Activated CD4-positive, alpha-beta T cell treated with anti-CD3 and anti-CD28 coated beads, Interleukin-2, amount 50 U/mL, for 16 hours (primary cell): ENCODE results near the gene PXN.

ENCODE experiments used
- DNase-seq: peaks from one replicate; pipeline ENCODE4 v3.0.0-alpha.2; 2020

The PXN gene

GRCh38 chr12:120265473-120266179 lies at the start of gene PXN:
PXN (minus strand) TSS chr12:120265730; CDS start chr12:120265629, 101 bp downstream.
- peak; percentile 90 for DNase-seq

DNA sequence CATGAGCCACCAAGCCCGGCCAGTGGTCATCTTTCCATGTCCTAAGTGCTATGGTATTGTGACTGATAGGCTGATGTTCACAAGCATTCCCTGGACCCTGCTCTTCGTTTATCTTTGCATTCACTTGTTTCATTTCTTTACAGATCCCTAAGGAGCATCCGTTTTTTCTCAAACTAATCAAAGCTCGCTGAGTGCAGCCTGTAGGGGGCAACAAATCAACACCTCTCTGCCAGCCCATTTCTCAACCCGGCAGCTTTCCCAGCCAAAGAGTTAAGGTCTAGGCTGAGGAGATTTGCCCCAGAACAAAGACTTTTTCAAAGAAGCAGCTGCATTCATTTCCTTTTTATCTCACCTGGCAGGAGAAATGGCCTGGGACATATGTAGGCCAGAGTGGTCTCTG lies 48.7 kb upstream of the PXN start:
- DNase-seq, result no peak

- DNase-seq, result peak; percentile 93
Observed at GRCh38 chr12:120301962-120302815, 36.7 kb upstream of the PXN start, which contains the start of gene SIRT4. SIRT4 (plus strand) TSS chr12:120302321; CDS start chr12:120303562, 1,241 bp downstream.

GRCh38 chr12:120292661-120293531 lies 27.4 kb upstream of the PXN start, which contains the start of gene RNU4-1:
RNU4-1 (minus strand) TSS chr12:120293237.
- peak; percentile 96 for DNase-seq

DNA sequence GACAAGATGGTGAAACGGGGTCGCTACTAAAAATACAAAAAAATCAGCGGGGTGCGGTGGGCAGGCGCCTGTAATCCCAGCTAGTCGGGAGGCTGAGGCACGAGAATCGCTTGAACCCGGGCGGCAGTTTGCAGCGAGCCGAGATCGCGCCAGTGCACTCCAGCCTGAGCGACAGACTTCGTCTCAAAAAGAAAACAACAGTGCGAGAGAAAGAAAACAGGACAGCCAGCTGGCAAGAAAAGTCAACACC lies 26.8 kb upstream of the PXN start:
- DNase-seq, result no peak

DNA sequence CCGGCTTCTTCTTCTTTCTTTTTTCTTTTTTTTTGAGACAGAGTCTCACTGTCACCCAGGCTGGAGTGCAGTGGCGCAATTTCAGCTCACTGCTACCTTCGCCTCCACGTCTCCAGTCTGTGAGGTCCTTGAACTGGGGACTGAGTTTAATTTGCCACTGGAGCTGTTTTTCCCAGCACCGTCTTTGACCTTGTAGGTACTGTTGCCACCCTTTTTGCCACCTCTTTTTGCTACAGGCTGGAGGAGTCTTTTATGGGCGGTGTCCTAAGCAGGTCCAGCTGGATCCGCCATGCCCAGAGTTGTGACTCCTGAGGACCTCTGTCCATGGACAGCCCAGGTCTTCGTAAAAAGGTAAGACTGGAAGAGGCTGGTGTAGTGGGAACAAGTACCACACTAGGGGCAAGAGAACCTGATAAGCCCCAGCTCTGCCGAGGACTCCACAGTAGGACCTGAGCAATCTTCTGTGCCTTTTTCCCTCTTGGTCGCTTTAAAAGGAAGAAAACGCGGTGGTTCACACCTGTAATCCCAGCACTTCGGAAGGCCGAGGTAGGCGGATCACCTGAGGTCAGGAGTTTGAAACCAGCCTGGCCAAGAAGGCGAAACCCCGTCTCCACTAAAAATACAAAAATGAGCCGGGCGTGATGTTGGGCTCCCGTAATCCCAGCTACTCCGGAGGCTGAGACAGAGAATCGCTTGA lies 25.2 kb upstream of the PXN start:
- DNase-seq, result peak; percentile 31

DNA sequence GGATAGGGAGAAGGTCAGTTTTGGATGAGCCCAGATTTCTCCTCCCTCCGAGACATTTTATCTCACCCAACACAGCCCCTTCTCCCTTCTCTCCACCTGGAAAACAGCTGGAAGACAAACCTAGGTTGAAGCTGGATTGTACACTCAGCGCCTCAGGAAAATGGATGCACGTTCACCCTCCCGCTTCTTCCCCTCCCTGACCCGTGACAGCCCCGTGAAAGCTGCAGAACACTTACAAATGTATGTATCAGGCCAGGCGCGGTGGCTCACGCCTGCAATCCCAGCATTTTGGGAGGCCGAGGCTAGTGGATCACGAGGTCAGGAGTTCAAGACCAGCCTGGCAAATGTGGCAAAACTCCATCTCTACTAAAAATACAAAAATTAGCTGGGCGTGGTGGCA lies 22.0 kb upstream of the PXN start:
- DNase-seq, result no peak

GRCh38 chr12:120286768-120287490 lies 21.4 kb upstream of the PXN start:
- DNase-seq, result no peak

- DNase-seq, result no peak
Observed at GRCh38 chr12:120284381-120284780, 18.9 kb upstream of the PXN start.

DNA sequence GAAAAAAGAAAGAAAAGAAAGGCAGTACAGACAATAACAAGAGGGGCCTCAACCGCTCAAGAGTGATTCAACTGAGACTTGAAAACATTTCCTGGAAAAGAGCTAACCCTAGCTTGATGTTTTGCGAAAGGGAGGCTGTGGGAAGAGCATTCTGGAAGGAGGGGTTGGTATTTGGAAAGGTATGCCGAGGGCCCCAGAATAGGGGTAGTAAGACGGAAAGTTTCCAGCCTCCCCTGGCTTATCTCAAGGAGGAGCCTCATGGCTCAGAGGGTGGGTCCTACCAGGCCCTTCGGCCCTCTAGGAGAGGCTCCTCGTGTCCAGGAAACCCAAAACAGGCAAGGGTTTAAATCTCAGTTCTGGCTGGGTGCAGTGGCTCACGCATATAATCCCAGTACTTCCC lies 17.8 kb upstream of the PXN start:
- DNase-seq, result no peak

GRCh38 chr12:120278137-120279069 lies 12.9 kb upstream of the PXN start:
- no peak for DNase-seq

DNA sequence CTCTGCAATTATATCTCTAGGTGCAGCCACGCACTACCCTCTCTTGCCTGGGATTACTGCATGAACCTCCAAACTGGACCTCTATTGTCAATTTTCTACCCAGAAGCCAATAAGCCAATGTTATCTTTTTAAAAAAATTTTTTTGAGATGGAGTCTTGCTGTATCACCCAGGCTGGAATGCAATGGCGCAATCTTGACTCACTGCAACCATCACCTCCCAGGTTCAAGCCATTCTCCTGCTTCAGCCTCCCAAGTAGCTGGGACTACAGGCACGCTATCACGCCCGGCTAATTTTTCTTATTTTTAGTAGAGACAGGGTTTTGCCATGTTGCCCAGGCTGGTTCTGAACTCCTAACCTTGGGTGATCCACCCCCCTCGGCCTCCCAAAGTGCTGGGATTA lies 11.2 kb upstream of the PXN start:
- no peak for DNase-seq

DNA sequence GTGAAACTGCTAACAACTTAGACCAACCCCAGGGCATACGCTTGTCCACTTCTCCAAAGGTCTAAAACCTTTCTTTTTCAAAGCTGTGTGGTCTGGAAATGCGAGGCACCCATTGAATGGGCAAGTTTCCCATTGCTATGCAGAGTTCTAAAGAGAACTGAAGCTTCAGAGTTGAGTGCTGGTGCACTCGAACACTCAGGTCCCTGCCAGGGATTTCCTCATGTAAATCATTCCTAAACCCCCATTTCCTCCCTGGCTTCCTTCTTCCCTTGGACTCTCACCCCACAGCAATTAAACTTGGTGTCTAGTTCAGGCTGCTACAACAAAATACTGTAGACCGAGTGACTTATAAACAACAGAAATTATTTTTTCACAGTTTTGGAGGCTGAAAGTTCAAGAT lies 2.2 kb upstream of the PXN start:
- DNase-seq, result no peak

- no peak for DNase-seq
Observed at GRCh38 chr12:120266180-120266870, 795 bp upstream of the PXN start.

DNA sequence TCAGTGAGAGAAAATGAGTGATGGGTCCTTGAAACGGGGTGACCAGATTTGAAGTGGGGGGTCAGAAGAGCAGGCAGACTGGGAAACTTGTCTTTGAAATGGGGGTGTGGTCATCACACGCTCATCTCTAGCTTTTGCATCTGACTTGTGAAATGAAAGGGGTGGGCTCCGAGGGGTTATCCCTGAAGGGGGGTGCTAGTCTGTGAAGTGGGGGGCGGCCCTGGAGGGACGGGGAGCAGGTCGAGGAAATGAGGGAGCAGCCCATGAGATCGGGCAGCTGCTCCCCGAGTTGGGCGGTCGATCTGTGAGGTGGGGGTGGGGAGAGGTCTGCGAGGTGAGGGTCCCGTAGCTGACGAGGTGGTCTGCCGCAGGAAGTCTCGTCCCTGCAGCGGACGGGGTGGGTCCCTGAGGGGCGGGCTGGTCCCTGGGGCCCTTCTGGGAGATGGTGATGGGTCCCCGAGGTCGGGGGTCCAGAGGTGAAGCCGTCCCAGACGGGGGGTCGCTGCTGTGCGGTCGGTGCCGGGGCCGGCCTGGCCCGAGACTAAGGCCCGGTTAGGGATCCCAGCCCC lies 542 bp downstream of the PXN start:
- DNase-seq, result no peak

- DNase-seq, result no peak
Observed at GRCh38 chr12:120264086-120264903, 1.2 kb downstream of the PXN start.

DNA sequence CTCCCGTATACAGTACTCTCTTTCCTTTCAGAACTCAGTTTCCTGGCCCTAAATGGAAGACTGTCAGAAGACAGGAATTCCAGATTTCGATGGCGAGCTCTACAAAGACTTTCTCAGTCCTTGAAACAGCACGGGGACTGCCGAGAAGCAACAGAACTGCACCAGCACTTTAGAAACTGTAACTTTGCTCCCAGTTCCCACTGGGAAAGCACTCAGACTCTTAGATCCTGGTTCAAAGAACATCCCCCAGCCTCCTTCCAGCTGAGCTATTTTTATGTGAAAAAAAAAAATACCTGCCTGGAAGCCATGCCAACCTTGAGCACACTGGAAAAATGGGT lies 1.8 kb downstream of the PXN start:
- DNase-seq, result no peak

DNA sequence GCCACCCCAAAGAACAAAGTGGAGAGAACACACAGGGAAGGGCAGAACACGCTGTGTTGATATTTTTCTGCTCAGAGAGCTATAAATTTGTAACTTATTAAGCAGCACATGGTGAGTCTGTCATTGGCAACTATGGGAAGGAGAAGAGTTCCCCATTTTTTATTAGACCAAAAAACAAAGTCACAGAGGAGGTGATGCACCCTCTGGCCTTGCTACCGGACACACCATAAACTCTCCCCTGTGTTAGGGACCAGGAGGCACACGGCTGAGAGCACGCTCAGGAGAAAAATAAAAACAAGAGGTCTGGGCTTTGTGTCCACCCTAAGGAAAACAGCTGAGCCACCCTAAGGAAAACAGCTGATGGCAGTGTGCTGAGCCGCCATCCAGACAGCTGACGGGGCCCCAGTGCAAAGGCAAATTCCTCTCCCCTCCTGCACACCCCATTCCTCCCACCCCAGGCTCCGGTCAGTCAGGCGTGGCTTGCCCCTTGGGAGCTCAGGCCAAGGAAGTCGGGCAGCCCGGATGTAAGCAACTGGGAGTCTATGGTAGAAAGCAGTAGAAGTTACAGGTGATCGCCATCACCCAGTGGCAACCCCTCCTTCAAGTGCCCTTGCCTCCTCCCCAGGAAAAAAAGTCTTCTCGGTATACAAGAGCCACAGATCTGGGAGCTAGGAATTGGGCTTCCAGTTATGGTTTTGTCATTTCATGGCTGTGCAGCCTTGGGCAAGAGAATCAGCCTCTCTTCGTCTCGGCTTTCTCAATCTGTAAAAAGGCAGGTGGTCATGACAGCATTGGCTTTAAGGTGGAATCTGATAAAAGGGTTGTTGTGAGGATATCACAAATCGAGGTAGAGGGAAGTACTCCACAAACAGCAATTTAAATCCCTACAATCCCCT lies 2.4 kb downstream of the PXN start:
- no peak for DNase-seq
